ENCODE measurements around the gene APOOL. TPM values are rescaled to one million over a fixed set of nuclear protein-coding genes. Genes with fewer than 3 reads are reported as not detected.

The APOOL gene
- total and polyA plus RNA-seq, 2 of the 13 experiments (the other 11 are each of a cell fraction or from before 2014, with no cell fraction given) = 7.3 to 13.9 TPM

DNA sequence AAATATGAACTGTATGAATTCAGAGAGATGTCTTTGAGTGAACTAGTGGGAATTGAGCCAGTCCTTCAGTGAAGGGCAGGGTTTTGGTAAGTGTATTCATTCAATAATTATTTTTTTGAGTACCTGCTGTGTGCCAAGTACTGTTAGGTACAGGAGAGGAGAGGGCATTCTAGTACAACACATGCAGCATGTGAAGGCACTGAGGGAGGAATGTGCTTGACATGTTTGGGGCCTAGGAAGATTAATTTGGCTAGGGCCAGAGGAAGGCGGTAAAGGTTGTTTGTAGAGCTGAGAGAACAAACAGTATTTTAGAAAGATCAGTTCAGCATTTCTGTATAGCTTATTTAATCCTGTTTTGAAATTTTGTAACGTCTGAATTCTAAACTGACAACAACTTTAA, 27.8 kb downstream of the APOOL start:
- no peak overlapping the region for H2AFZ ChIP-seq (ENCODE audit: low read length)
- in situ Hi-C loops (cut with HindIII; ENCODE audit: extremely low pct_ligation_motif_present, low pct_unique_long_range_greater_than_20kb) = no loop called here
- no peaks in the 10 kb centered on the region for H3K9me3 ChIP-seq (ENCODE audit: low read length)
- no peaks in the 10 kb centered on the region for H4K20me1 ChIP-seq (ENCODE audit: insufficient read depth, low read length)
- H3K4me2 ChIP-seq (ENCODE audit: low read depth, low read length) = no peak overlapping the region
- no peaks in the 10 kb centered on the region for H3K27me3 ChIP-seq (ENCODE audit: control insufficient read depth in 1 of 2, insufficient read depth in 2 of 2, low read length in 2 of 2)
- ChIA-PET POLR2A (no interaction called here), CTCF (ENCODE audit: low intra/inter-chr PET ratio, low total read pairs) (no interaction called here)
- no peak for FAIRE-seq
- no peak overlapping the region for H3K9ac ChIP-seq (ENCODE audit: insufficient read depth, low read depth, low read length)
- 82% methylated on average over 2 of the region's 2 CpGs for WGBS (ENCODE audit: low lambda C conversion rate)
- H3K79me2 ChIP-seq (ENCODE audit: insufficient read depth, low read length) = no peaks in the 10 kb centered on the region
- no peak for DNase-seq (ENCODE audit: low spot score)
- BruUV-seq (replicated peaks) = no TSS peak
- no peak for ATAC-seq
- intact Hi-C loops (cut with micrococcal nuclease; ENCODE audit: unreplicated experiment) = no loop called here
- H3K27ac ChIP-seq (ENCODE audit: extremely low read length, insufficient read depth, low read length) = no peak overlapping the region
- no peaks in the 10 kb centered on the region for H3K36me3 ChIP-seq (replicated peaks in 1 of 2; ENCODE audit: control insufficient read depth in 1 of 2, insufficient read depth in 2 of 2, low read length in 2 of 2)
- H3K4me1 ChIP-seq (ENCODE audit: insufficient read depth, low read length) = no peaks in the 10 kb centered on the region
- H3K4me3 ChIP-seq (replicated peaks in 1 of 3; ENCODE audit: insufficient read depth in 1 of 3, low read depth in 2 of 3, low read length in 3 of 3) = no peak overlapping the region
- TF ChIP-seq MTA1 (CRISPR knock-in tag; IDR thresholded peaks at IDR 0.05; ENCODE audit: borderline replicate concordance) (no peak), ZNF260 (CRISPR knock-in tag; IDR thresholded peaks at IDR 0.05; ENCODE audit: borderline replicate concordance, low read depth) (no peak), MAF1 (CRISPR knock-in tag; IDR thresholded peaks at IDR 0.05; ENCODE audit: borderline replicate concordance) (no peak), MEIS1 (CRISPR knock-in tag; IDR thresholded peaks at IDR 0.05; ENCODE audit: borderline replicate concordance) (no peak), TBX3 (IDR thresholded peaks at IDR 0.05; ENCODE audit: borderline replicate concordance) (no peak), REL (CRISPR knock-in tag; conservative IDR thresholded peaks at IDR 0.05) (no peak), NCOA2 (CRISPR knock-in tag; IDR thresholded peaks at IDR 0.05) (no peak)
- TF ChIP-seq, protein P1, sequence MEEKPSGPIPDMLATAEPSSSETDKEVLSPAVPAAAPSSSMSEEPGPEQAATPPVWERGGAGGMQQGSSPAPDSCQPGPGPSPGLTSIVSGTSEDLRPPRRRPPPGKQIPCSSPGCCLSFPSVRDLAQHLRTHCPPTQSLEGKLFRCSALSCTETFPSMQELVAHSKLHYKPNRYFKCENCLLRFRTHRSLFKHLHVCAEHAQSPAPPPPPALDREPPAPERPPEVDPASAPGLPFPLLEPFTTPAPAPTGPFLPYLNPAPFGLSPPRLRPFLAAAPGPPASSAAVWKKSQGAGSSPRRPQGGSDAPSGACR (CRISPR knock-in tag; IDR thresholded peaks at IDR 0.05) = no peak
- TF ChIP-seq, protein P2, sequence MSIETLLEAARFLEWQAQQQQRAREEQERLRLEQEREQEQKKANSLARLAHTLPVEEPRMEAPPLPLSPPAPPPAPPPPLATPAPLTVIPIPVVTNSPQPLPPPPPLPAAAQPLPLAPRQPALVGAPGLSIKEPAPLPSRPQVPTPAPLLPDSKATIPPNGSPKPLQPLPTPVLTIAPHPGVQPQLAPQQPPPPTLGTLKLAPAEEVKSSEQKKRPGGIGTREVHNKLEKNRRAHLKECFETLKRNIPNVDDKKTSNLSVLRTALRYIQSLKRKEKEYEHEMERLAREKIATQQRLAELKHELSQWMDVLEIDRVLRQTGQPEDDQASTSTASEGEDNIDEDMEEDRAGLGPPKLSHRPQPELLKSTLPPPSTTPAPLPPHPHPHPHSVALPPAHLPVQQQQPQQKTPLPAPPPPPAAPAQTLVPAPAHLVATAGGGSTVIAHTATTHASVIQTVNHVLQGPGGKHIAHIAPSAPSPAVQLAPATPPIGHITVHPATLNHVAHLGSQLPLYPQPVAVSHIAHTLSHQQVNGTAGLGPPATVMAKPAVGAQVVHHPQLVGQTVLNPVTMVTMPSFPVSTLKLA (IDR thresholded peaks at IDR 0.05) = no peak
- TF ChIP-seq, protein P3, sequence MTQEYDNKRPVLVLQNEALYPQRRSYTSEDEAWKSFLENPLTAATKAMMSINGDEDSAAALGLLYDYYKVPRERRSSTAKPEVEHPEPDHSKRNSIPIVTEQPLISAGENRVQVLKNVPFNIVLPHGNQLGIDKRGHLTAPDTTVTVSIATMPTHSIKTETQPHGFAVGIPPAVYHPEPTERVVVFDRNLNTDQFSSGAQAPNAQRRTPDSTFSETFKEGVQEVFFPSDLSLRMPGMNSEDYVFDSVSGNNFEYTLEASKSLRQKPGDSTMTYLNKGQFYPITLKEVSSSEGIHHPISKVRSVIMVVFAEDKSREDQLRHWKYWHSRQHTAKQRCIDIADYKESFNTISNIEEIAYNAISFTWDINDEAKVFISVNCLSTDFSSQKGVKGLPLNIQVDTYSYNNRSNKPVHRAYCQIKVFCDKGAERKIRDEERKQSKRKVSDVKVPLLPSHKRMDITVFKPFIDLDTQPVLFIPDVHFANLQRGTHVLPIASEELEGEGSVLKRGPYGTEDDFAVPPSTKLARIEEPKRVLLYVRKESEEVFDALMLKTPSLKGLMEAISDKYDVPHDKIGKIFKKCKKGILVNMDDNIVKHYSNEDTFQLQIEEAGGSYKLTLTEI (CRISPR knock-in tag; conservative IDR thresholded peaks at IDR 0.05) = no peak
- TF ChIP-seq, protein P4, sequence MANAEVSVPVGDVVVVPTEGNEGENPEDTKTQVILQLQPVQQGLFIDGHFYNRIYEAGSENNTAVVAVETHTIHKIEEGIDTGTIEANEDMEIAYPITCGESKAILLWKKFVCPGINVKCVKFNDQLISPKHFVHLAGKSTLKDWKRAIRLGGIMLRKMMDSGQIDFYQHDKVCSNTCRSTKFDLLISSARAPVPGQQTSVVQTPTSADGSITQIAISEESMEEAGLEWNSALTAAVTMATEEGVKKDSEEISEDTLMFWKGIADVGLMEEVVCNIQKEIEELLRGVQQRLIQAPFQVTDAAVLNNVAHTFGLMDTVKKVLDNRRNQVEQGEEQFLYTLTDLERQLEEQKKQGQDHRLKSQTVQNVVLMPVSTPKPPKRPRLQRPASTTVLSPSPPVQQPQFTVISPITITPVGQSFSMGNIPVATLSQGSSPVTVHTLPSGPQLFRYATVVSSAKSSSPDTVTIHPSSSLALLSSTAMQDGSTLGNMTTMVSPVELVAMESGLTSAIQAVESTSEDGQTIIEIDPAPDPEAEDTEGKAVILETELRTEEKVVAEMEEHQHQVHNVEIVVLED (CRISPR knock-in tag; IDR thresholded peaks at IDR 0.05; ENCODE audit: borderline replicate concordance) = no peak
- TF ChIP-seq, protein P5, sequence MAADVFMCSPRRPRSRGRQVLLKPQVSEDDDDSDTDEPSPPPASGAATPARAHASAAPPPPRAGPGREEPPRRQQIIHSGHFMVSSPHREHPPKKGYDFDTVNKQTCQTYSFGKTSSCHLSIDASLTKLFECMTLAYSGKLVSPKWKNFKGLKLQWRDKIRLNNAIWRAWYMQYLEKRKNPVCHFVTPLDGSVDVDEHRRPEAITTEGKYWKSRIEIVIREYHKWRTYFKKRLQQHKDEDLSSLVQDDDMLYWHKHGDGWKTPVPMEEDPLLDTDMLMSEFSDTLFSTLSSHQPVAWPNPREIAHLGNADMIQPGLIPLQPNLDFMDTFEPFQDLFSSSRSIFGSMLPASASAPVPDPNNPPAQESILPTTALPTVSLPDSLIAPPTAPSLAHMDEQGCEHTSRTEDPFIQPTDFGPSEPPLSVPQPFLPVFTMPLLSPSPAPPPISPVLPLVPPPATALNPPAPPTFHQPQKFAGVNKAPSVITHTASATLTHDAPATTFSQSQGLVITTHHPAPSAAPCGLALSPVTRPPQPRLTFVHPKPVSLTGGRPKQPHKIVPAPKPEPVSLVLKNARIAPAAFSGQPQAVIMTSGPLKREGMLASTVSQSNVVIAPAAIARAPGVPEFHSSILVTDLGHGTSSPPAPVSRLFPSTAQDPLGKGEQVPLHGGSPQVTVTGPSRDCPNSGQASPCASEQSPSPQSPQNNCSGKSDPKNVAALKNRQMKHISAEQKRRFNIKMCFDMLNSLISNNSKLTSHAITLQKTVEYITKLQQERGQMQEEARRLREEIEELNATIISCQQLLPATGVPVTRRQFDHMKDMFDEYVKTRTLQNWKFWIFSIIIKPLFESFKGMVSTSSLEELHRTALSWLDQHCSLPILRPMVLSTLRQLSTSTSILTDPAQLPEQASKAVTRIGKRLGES (CRISPR knock-in tag; IDR thresholded peaks at IDR 0.05; ENCODE audit: borderline replicate concordance) = no peak
- TF ChIP-seq, protein P6, sequence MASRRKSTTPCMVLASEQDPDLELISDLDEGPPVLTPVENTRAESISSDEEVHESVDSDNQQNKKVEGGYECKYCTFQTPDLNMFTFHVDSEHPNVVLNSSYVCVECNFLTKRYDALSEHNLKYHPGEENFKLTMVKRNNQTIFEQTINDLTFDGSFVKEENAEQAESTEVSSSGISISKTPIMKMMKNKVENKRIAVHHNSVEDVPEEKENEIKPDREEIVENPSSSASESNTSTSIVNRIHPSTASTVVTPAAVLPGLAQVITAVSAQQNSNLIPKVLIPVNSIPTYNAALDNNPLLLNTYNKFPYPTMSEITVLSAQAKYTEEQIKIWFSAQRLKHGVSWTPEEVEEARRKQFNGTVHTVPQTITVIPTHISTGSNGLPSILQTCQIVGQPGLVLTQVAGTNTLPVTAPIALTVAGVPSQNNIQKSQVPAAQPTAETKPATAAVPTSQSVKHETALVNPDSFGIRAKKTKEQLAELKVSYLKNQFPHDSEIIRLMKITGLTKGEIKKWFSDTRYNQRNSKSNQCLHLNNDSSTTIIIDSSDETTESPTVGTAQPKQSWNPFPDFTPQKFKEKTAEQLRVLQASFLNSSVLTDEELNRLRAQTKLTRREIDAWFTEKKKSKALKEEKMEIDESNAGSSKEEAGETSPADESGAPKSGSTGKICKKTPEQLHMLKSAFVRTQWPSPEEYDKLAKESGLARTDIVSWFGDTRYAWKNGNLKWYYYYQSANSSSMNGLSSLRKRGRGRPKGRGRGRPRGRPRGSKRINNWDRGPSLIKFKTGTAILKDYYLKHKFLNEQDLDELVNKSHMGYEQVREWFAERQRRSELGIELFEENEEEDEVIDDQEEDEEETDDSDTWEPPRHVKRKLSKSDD (CRISPR knock-in tag; IDR thresholded peaks at IDR 0.05; ENCODE audit: low read depth) = no peak

All from HepG2 (cell line).